GM21447 (cell line): ENCODE data around the gene ARID1B.

Source experiments
- ATAC-seq: cut with Tn5 transposase; IDR thresholded peaks from one replicate; pipeline ENCODE4 v1.9.1; 2021; ENCODE audit not compliant: unreplicated experiment

ARID1B gene

DNA sequence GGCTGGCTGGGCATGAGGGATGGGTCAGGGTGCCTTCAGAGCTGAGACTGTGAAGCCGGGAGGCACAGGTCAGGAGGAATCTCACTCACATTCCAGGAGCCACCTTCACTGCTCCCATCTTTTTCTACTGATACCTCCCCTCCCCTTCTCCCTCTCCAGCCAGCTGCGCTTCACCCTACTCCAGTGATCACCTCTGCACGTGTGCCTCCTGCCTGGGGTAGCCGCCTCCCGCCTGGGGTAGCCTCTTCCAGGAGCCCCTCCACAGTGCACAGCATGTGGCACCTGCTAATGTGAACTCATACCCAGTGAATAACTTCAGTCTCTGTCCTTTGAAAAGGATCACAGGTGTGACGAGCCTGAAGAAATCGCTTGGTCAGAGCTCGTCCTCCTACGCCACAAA lies 313.6 kb downstream of the ARID1B start:
- no peak for ATAC-seq

DNA sequence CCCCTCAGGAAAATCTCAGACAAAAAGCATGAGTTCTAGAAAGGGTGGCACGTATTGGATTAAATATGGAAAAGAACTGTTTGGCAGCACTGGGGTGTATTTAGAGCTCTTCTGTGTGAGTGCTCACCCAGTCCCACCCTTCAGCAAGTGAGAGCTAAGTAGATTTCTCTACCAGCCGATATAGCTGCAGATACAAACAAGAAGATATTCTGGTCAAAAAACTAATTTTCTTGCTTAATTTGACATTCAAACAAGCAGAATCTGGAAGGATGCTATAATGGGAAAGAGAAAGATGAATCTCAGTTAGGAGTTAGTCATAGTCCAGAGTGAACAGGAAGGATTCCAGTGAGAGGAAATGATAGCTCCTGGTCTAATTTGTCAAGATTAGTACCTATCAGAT lies 314.1 kb downstream of the ARID1B start:
- ATAC-seq = no peak

DNA sequence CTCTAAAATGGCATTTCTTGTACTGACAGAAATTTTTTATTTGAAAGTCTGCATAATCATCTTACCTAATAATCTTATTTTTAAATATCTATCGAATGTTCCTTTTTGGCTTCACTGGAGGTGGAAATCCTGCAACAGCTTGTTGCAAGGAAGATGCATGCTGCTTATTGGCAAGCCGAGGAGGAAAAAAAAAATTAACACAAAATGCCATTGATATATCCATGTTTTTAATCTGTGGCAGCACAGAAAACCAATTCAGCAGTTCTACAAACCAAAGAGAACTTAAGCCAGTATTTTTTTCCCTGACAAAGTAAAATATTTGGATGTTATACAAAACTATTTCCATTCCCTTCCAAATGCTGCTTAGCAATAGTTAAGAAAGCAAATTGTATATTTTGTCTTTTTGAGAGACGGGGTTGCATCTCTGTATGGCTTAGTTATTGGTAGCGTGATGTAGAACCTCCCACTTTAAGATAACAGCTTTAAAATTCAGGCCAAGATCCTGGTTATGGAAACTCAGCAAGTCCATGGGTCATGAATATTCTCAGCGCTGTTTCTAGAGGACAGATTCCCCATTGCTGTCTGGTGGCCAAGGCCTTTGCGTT lies 314.8 kb downstream of the ARID1B start:
- no peak for ATAC-seq

DNA sequence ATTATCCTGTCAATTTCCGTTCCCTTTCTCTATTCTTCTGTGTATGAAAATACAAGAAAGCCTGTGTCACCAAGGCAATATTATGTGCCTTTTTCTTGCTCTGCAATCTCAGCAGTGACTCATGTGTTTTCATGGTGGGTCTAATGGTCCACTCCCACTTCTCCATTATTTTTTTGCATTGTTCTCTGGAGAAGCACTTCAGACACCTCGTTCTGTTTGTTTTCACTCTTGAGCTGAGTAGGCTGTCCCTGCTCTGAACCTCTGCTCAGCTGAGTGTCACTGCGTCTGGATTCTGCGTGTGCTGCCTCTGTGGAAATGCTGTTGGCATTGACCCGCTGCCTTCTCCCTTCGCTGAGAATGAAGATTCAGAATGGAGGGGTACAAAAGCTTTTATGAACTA lies 315.6 kb downstream of the ARID1B start:
- no peak for ATAC-seq

DNA sequence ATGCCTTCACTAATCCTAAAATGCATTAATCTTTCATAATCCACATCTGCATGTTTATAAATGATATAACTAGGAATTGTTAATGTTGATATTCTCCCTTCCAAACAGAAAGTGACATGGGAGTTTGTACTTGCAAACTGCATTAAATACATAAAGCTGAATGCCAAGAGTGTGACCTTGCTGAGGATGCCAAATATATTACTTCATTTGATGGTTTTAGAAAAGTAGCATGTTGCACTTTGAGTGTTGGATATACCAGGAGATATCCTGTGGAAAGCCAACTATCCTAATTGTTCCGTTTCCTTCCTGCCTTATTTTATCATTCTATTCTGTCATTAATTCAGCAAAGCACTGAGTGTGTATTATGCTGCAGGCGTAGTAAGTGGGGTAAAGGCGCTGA lies 316.4 kb downstream of the ARID1B start:
- no peak for ATAC-seq

DNA sequence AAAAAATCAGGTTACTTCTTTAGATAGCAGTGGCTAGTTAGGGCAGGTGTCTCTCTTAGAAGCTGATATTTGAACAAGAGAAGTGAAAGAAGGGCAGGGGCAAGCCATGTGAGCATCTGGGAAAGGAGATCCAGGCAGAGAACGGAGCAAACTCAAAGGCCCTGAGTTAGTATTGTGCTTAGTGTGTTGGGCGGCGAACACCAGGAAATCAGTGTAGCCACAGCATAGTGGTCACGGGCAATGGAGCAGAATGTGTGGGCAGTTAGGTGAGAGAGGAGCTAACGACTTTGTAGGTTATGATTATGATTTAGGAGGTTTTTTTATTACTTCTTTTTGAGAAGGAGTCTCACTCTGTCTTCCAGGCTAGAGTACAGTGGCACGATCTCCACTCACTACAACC lies 316.9 kb downstream of the ARID1B start:
- ATAC-seq = no peak

DNA sequence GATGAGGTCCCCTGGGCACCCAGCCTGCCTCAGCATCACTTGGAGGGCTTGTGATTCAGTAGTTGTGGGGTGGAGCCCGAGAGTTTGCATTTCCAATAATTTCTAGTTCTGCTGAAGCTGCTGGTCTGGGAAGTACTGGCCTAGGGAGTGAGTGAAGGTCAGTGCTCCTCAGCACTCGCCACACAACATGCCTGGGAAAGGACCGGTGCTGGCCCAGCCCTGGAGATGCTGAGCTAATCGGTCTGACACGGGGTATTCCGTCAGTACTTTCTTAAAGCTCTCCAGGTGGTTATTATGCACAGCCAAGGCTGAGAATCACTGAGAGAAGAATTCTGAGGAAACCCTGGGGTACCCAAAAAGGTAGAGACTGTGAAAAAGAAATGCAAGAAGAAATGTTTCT lies 317.9 kb downstream of the ARID1B start:
- no peak for ATAC-seq

DNA sequence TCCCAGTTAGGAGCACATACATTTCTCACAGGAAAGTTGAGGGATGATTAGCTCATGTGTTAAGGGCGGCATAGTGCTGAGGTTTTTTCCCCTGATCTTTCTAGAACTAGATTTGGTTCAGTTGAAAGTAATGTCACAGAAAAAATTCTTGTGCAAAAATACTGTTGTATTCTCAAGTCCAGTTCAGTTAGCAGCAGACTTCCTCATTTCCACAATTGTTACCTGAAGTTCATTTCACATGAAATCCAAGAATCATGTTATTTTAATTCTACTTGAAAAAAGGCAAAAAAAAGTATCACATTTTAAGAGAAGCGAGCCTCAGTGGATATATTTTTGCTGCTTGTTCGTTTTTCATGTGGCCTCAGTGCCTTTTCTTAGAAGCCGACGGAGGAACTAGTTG lies 318.4 kb downstream of the ARID1B start:
- no peak for ATAC-seq

DNA sequence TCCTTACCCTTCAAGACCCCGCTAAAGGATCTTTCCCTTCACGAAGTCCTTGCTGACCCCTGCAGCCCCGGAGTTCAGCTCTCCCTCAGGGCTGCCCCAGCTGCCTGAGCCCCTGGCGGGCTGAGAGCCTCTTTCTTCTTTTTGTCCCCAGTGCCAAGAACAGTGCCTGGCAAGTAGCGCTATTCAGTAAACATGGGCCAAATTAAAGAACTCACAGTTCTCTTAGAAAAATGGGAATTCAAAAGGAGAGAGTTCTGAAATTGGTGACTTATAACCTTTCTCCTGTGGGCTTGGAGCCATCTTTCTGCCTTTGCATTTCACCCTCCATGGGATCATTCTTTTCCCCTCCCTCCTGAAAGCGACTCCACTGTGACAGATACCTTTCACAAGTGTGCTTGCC lies 318.9 kb downstream of the ARID1B start:
- no peak for ATAC-seq

DNA sequence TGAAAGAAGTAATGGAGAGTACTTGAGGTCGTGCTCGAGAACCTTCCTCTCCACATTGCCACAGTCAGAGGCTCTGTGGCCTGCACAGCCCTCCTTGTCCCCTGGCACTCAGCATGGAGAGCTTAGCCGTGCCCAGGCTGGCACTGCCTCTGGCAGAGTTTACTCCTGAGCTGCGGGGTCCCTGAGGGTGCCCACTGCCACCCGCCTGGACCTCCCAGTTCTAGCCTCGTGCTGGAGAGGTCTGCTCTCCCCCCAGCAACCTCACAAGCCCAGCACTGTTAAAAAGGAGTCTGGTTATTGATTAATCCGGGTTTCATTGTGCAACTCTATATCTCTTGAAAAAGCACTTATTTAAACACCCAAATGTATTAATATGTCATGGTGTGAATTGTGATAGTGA lies 319.3 kb downstream of the ARID1B start:
- no peak for ATAC-seq

DNA sequence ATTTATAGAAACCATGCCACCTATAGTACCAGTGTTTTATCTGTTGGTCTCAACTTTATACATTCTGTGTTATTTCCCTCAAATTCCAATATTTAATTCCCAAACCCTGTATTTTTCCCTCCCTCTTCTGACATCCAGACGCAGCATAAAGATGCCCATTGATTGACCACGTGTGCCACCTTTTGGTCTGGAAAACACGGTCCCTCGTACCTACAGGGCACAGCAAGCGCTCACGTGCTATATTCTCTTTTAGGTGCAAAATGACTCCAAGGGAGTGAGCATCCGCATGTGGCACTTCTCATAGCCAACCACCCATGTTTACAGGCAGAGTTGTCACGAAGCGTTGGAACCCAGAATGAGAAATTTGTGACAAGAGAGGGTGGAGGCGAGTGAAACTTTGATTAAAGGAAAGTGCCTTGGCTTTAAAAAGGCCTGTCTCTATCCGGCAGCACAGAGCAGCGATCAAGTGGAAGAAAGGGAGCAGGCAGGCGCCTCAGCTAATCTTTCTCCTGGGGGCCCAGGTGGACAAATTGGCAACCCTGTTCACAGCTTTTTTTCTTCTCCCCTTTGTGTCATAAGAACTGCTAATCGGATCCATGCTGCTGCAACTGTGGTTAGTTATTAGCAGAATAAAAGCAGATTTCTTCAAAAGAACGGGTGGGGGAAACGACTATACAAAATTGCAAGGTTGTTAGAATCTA lies 320.2 kb downstream of the ARID1B start:
- no peak for ATAC-seq

DNA sequence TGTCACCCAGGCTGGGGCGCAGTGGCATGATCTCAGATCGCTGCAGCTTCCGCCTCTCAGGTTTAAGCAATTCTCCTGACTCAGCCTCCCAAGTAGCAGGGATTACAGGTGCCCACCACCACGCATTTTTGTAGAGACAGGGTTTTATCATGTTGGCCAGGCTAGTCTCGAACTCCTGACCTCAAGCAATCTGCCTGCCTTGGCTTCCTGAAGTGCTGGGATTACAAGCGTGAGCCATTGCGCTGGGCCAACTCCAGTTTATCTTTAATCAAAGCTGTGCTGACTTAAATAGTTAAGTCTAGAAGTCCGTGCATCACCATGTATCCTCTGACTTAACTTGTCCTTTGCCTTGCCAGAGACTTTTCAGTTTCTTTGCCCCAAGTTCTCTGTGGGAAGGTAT lies 321.8 kb downstream of the ARID1B start:
- no peak for ATAC-seq

DNA sequence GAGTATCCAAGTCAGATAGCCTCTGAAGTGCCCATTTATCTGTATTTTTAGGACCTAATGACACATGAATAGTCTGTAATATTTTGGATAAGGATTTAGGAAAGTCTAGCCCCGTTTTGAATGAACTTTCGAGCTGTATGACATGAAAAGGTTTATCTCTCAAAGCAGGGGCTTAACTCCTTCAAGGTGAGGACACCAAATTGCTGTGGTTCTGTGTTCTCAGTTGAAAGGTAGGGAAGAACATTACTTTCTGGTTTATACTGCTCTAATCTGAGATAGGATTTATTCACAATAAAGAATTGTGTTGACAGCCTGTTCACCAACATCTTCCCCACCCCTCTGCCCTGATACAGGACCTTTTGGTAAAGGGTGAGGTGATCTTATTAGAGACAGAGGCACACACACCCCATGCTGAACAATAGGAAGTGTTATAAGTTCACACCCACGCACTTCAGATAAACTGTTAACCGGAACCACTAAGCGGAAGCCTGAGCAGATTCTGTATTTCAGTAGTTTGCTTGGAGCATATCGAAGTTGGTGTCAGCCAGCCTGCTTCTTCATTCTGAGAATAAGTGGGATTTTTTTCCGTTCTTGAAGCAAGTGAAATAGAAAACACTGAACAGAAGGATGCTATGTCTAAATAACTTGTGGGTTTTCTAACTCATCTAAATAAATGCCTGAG lies 322.9 kb downstream of the ARID1B start:
- peak; percentile 97 for ATAC-seq

DNA sequence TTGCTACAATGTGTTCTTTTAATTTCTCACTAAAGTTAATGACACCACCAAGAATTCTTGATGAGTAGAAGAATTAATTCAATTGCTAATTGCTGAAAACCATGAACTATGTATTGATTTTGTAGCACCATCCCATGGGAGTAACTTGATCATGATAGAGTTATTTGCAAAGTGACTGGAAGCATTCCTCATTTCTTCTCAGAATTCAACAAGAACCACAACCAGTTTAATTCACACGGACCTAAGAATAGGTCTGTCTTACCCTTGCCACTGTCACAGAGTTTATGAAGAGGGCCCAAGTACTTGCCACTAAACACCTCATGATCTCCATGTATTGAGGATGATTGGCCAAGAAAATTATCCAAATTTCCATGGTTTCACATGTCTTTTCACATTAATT lies 324.0 kb downstream of the ARID1B start:
- ATAC-seq = no peak

DNA sequence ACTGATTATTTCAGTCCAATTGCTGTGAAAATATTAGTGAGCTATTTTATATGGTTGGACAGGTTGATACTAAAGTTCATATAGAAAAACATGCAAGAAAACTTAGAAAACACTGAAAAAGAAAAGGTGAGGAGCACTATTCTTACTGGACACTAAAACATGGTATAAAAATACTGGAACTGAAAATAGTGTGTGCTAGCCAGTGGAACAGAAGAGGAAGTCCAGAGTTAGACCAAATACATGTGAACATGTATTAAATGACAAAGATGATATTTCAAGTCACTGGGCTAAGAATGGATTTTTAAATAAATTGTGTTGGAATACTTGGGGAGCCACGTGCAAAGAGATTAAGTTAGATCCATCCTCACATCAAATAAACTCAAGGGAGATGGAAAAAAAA lies 327.6 kb downstream of the ARID1B start:
- ATAC-seq = no peak

DNA sequence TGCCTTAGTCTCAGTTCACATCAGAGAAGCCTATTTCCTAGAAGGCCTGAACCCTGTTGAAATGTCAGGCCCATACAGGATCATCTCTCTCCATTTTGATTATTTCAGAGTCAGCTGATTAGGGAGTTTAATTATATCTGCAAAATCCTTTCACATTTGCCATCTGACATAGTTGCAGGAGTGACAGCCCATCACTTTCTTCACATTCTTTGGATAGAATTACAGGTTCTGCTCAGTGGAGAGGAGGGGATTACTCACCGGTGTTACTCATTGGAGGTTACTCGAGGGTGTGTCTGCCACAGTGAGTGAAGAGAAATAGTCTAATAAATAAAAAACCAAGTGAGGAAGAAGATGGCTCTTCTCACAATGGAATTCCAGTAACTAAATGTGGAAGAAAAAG lies 329.3 kb downstream of the ARID1B start:
- no peak for ATAC-seq

DNA sequence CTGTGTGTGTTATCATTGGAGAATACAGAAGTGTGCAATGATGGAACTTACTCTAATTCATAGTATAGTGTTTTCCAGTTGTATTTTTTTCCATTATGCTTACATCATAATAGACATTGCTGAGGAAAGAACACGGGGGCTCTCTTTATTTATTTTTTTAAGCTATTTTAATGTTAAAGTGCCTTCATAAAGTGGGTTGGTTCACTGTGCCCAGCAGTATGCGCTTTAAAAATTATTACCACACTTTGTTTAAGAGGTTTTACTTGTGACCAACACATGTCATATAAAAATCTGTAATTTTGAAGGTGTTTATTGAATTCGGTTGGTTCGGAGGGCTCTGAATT lies 330.4 kb downstream of the ARID1B start:
- ATAC-seq = no peak

DNA sequence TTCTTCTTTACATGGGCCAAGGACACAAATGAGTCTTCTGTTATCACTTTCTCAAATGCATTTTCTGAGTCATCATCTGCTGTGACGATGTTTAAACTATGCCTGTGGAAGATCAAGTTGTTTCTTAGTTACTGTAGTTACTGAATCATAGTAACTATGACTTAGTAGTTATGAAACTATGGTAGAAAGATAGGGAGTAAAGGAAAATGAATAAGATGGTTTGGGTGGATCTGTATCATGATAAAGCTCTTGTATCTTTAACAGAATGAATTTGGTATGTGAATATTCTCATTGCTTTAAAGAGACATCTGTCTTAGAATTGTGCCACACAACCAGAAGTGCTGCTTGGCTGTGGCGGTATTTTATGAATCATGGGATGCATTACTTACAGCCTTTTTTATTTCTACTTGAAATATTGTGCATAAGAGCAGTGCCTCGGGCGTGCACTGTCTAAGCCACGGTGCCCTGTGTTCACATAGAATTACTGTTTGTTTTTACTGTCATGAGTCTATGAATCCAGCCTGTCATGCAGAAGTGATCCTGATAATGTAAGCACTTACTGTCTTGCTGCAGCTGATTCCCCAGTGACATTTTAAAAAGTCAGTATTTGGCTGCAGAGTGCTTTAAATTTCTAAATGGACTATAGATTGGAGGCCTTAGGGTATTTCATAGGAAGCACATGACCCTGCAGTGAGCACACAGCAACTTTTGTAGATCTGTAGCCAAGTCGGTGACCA lies 330.9 kb downstream of the ARID1B start:
- no peak for ATAC-seq

DNA sequence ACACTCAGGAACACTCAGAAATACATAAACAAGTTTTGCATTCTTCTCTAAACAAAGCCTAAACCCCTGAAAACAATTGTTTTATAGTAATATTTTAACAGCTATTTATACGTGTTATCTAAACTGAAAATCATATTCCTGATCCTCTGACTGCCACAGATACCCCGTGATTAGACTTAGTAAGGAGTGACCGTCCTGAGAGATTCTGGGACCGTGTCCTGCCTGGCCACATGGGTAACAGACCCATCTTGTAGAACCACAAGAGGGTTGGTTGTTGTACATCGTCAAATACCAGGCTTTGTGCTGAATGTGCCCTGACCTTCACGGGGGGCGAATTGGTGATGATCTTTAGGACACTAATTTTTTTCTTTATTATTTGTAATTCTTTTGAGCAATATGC lies 331.7 kb downstream of the ARID1B start:
- ATAC-seq = no peak

DNA sequence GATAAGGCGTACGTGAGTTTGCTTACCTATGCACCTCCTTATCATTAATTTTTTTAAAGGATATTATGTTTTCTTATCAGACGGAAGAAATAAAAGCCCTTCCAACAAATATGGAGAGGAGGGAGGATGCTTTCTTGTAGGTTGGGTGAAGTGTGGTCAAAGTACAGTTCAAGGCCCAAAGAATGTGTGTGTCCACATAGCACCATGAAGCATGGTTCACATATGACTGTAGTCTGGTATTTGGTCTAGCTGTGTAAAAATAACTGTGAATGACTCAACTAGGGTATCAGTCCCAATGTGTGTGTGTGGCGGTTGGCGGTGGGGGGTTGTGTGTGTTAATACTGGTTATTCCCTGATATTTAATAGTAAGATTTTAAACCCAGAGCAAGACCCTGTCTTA lies 333.4 kb downstream of the ARID1B start:
- no peak for ATAC-seq

DNA sequence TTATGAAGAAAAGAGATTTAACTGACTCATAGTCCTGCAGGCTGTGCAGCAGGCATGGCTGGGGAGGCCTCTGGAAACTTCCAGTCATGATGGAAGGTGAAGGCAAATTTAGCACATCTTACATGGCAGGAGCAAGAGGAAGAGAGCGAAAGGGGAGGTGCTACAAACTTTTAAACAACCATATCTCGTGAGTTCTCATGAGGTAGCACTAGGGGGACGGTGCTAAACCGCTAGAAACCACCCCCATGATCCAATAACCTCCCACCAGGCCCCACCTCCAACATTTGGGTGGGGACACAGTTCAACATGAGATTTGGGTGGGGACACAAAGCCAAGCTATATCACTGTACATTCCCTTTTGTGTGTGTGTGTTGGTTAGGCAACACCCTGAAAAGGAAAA lies 336.2 kb downstream of the ARID1B start:
- no peak for ATAC-seq

DNA sequence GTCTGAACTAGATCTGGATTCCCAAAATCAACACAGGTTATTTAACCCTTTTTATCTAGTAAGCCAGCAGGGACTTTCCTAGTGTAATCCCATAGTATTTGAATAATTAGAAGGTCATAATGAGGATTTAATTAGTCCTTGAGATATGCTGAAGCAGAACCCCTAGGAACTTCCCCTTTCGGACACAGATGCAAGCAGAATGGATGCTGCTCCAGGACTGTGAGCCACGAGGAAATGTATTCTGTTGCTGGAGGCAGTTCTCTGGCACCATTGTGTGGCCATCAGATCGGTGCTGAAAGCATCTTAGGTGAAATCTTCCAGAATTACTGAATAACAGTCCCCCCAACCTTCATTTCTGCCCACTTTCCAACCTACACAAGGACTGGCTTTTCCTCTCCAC lies 339.2 kb downstream of the ARID1B start:
- no peak for ATAC-seq
